H1 (cell line): ENCODE results near the gene RELA. TPM values are rescaled to one million over a fixed set of nuclear protein-coding genes. Genes with fewer than 3 reads are reported as not detected.

Experiments used
- CHD7 ChIP-seq: fragments of 300-600 bp; sonication (generic); IDR thresholded peaks from 2 replicates; pipeline ENCODE4 v1.7.1; 2012; ENCODE audit warnings: low read length, moderate library complexity, mild to moderate bottlenecking, inconsistent platforms; ENCODE audit not compliant: insufficient replicate concordance
- RFX5 ChIP-seq: IDR thresholded peaks from 2 replicates; pipeline ENCODE4 v1.6.1; 2011; ENCODE audit warnings: low read depth, low read length, improper control_type of control experiment, borderline replicate concordance
- RNF2 ChIP-seq: fragments of 200-900, 300-1000 bp; sonication (generic); IDR thresholded peaks from 2 replicates; pipeline ENCODE4 v1.7.1; 2016; ENCODE audit warnings: borderline replicate concordance, low read depth, mild to moderate bottlenecking, antibody characterized with exemption, low read length; ENCODE audit not compliant: poor library complexity, severe bottlenecking; ENCODE audit errors: missing control alignments
- TBP ChIP-seq: IDR thresholded peaks from 2 replicates; pipeline ENCODE4 v1.6.1; 2011; ENCODE audit warnings: low read depth, low read length, improper control_type of control experiment
- polyA plus RNA-seq, 7 experiments: library from polyadenylated mRNA; depleted of rRNA in 3 of 7; stranded (reverse) in 5 of 7; unstranded in 2 of 7; fragments of >200 nt in 5 of 7; fragments of 200-250 nt in 2 of 7; gene quantifications; 1 replicate in 5 of 7; 2 replicates in 1 of 7; 4 replicates in 1 of 7; pipeline versions ENCODE4 v1.2.1 to v1.2.3, GENCODE V29; 2011 to 2013; ENCODE audit warnings: missing spikeins in 2 of 7, mixed read lengths in 2 of 7
- total RNA-seq: library from RNA; stranded (reverse); fragmentation: NEBNext Ultra II Directional; extraction: Animal tissue kit (Norgen Biotek cat#: 25700); gene quantifications from 2 replicates; pipeline ENCODE4 v1.2.1, GENCODE V29; 2021

The RELA gene
- total and polyA plus RNA-seq, 2 of the 8 experiments (the other 6 are each of a cell fraction or from before 2014, with no cell fraction given): 21.9 to 27.5 TPM

- TF ChIP-seq CHD7: no peak
- TF ChIP-seq RNF2: no peak
- TF ChIP-seq RFX5: no peak
- no peak for TF ChIP-seq TBP
- TF ChIP-seq, all 59 proteins: peak for 0
Observed at GRCh38 chr11:65700399-65700798, 37.7 kb upstream of the RELA start (continued).
